SK-MEL-5 (cell line): ENCODE results near the gene TEX35. TPM values are rescaled to one million over a fixed set of nuclear protein-coding genes. Genes with fewer than 3 reads are reported as not detected.
A peak's percentile ranks its signal among the peaks of the same experiment; 100 is the strongest.

Source experiments
- DNase-seq: peaks from one replicate; pipeline ENCODE4 v3.0.0-alpha.2; 2016; ENCODE audit warnings: low read depth, low spot score
- in situ Hi-C: cut with HindIII; loops from 2 replicates; pipeline ENCODE4 v1.10.0; 2016; ENCODE audit warnings: low sequenced_read_pairs, high pct_unique_total_duplicates, low pct_unique_long_range_greater_than_20kb
- total RNA-seq: library from RNA; depleted of rRNA; stranded (reverse); fragments of >200 nt; shearing (Covaris generic); gene quantifications from 2 replicates; pipeline ENCODE4 v1.2.3, GENCODE V29; 2014

Gene TEX35
- total RNA-seq, 1 experiment from 2014 or later, result not detected

DNA sequence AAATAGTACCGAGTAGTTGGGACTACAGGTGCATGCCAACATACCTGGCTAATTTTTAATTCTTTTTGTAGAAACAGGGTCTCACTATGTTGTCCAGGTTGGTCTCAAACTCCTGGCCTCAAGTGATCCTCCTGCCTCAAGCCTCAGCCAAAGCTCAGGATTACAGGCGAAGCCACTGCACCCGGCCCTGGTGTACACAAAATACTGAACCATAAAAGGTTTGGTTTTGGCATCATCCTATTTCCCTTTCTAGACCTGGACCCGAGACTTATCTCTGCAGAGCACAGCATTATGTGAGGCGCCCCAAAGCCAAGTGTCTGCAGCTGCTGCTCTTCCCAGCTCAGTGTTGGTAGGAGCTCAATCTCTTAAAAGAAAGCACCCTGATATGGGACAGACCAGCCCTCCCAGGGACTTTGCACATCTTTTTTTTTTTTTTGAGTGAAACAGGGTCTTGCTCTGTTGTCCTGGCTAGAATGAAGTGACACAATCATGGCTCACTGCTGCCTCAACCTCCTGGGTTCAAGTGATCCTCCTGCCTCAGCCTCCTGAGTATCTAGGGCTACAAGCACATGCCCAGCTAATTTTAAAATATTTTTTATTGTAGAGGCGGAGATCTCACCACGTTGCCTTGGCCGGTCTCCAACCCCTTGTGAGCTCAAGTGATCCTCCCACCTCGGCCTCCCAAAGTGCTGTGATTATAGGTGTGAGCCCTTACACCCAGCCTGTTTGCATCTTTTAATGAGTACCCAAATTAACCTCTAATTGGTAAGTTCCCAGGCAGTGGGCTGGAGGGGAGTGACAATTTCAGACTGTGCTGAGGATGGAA is 20.4 kb downstream of the TEX35 start:
- in situ Hi-C loops, result no loop called here
- DNase-seq, result no peak

DNA sequence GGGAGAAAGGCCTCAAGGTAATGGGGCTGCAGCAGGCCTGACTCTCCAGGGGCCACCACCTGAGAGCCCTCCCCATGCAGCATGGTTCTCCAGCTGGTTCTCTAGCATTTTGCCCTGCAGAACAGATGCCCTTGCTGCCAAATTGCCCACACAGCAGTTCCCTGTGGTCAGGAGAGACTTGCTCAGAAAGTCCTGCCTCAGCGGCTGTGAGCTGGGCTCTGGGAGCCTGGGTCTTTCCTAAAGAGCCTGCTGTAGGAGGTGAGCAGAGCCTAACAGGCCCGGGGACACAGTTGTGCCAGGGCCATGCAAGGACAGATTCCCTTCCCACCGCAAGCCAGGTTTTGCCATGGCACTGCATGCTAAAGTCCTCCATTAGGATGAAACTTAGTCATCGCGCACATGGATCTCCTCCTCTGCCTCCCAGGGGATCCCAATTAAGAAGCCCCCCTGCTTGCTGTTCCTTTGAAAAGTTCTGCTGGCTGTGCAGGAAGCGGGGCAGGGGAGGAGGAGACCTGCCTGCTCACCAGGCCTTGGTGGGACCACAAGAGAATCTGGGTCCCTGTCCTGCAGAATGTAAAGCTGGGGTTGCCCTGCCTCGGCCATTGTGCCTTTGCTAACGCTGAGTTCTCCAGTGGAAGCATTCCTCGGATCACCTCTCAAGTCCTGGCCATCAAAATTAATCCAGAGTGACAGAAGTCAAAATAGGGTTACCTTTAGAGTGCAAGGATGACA is 21.4 kb downstream of the TEX35 start:
- in situ Hi-C loops, result no loop called here
- no peak for DNase-seq

DNA sequence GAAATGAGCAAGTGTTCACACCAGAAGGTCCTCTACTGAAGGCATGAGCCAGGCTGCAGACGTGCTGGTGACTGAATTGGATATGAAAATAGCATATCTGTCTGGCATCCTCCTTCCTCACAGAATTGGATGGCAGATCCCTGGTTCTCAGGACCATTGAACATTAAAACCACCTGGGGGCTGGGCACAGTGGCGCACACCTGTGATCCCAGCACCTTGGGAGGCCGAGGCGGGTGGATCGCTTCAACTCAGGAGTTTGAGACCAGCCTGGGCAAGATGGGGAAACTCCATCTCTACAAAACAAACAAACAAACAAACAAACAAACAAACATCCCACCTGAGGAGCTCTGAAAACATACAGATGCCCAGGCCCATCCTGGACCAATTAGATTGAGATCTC is 23.4 kb downstream of the TEX35 start:
- DNase-seq, result no peak
- in situ Hi-C loops, result no loop called here

DNA sequence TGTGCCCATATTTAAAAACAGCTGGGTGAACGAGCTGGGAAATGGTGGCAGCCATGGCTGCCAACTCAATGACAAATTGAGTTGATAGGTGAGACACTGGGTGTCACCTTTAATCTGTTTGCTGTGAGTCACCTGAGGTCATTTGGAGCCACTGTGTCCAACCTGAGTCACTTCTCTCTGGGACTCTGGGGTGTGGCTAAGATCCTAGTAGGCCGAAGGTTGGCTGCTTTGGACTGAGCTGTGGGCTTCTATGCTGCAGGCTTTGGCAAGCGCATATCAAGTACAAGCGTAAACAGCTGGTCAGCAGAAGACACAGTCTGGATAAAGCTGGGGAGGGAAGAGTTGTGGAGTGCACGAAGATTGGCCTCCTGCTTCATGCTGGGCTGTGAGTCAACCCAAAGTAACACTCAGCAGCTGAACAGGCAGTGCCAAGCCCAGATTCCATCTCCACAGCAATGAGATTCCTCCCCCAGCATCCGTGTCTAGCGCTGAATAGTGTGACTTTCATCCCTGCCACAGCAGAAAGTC is 24.0 kb downstream of the TEX35 start:
- in situ Hi-C loops, result no loop called here
- DNase-seq, result no peak

DNA sequence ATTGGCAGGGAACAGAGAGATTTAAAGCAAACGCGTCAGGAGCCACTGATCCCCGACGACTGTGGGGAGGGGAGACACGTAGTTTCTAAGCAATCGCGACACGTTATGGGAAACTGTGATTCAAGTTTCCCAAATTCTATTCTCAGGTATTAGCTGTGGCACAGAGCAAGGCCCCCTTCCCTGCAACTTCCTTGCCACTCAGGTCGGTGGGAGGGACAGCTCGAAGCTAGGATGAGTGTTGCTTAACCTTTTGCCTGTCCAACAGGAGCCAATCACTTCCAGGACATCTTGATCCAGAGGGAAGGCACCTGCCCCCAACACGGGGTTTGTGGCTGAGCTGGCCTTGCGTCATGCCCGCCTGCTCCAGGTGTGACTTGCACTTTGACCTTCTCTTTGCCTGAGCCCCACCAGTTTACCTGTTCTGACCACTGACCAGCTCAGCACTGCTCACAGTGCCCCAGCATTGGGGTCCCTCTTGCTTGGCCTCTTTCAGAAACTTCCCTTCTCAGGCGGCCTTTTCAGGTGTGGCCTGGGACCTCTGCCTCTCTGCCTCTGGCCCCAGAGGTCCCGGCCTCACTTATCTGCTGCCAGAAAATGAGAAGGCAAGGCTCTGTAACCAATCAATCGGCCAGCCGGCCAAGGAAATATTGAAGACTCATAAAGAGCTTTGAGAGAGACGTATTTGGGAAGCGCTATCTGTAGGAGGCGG is 24.6 kb downstream of the TEX35 start:
- in situ Hi-C loops, result no loop called here

DNA sequence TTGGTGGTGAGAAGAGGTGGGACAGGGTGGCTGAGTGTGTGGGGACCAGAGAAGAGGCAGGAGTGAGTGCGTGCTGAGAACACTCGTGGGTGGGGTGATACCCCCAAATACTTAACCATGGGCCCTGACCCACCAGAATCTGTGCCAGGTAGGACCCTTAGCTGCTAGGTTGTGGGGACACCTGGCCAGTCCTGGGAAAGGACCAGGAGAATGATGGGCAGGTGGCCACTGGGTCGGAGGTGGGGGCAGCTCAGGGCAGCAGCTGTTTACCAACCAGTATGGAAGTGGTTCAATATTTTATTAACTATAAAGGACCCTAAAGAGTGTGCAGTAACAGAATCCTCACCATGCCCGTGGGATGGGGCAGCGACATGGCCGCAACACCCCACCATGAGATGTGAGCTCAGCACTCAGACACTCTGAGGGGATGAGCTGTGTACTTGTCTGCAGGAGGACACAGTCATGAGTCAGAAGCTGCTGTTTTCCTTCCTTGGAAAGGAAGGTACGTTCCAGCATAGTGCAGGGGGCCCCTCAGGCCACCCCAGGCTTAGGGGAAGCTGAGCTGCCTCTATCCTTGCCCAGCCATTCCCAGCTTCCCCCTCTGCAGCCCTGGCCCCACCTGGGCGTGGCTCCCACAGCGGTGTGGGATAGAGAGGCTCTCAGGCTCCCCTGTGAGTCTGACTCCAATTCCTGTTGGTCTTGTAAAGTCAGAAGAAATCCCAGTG is 25.4 kb downstream of the TEX35 start:
- no peak for DNase-seq
- in situ Hi-C loops, result no loop called here

More for the DNA sequence above, 24.6 kb downstream of the TEX35 start:
- DNase-seq, result no peak

DNA sequence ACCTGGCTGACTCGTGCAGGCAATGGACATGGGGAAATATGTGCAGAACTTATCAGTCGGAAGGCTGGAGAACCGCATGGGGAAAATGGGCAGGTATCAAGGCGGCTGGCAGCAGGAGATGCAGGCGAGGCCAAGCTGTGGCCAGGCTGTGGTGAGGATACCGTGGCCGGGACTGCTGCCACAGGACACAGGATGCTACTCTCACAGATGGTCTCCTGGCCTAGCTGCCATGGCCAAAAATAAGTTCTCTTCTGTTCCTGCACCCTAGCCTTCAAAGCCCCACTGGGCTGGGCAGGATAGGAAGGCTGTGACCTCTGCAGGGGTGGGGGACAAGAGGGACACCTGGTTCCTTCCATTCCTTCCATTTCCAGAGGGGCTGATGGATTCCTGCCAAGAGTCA is 26.4 kb downstream of the TEX35 start:
- DNase-seq, result no peak
- in situ Hi-C loops, result no loop called here

DNA sequence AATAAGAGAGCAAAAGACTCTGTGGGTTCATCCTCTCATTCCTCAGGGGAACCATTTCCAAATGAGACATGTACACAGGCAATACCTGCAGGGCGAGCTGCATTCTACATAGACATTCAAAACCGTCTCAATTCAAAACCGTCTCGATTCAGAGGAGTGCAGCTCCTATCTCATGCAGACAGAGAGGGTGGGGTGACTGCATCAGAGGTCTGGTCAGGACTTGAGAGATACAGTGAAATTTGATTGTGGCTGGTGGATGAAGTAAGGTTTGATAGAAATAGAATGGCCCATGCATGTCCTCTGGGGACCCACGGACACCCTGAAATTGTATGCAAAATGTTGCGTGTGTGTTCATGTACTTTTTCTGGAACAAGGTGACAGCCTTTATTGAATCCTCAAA is 27.3 kb downstream of the TEX35 start:
- in situ Hi-C loops, result no loop called here
- DNase-seq, result no peak

DNA sequence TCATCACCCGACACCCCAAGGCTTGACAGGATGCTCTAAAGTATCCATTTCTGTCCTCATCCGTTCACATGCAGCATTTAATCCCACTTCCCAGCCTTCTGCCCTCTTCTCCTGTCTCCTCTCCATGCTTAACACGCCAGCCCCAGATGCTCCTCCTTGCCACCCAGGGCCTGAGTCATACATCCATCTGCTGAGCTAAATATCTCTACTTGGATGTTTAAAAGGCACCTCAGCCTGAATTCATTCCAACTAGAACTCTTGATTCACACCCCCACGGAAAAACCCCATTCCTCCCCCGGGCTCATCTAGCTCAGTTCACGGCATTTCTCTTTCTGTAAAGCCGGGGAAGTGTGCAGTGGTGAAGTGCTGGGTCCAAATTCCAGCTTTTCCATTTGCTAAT is 27.7 kb downstream of the TEX35 start:
- in situ Hi-C loops, result no loop called here
- DNase-seq, result no peak

DNA sequence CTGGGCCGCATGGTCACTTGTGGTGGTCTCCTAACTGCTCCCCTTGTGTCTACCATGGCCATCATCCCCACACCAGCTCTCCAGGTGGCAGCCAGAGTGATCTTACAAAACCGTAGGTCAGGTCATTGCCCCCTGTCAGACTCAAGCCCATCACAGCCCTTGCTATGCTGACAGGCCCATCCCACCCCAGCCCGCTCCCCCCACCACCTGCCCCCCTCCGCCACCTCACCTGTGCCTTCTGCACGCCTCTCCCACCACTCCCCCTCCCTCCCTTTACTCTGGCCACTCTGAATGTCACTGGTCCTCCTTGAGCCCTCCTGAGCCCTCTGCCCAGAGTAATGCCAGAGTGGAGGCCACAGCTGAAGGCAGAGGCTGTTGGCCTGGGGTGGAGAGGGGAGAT is 28.5 kb downstream of the TEX35 start:
- in situ Hi-C loops, result no loop called here
- no peak for DNase-seq

DNA sequence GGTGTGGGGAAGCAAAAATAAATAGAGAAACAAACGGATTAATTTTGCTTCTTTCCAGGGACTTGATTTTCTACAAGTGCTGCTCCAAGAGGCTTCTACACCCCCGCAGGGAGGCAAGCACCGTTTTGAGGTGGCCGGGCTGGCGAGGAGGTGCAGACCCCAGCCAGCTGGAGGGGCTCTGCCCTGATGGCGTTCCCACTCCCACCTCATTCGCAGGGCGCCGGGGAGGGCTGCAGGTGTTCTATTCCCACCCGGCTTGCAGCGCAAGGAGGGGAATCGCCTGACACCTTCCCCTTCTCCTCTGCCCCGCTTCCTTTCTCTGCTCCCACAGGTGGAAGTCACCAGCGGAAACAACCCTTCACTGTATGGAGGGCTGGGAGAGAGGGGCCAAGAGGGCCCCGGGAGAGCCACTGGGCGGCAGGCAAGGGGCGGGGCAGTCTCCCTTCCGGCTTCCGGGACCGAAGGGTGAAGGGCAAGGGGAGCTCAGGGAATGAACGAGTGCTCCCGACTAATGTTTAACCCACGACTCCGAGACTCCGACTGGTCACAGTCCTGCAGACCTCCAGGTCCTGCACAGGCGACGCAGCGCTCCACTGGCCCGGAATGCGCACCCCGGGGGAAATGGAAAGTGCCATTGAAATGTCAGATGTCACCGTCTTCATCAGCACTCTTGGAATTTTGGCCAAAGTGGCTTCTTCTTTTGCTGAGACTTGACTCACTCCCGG is 29.1 kb downstream of the TEX35 start:
- in situ Hi-C loops, result no loop called here
- DNase-seq, result peak; percentile 50

DNA sequence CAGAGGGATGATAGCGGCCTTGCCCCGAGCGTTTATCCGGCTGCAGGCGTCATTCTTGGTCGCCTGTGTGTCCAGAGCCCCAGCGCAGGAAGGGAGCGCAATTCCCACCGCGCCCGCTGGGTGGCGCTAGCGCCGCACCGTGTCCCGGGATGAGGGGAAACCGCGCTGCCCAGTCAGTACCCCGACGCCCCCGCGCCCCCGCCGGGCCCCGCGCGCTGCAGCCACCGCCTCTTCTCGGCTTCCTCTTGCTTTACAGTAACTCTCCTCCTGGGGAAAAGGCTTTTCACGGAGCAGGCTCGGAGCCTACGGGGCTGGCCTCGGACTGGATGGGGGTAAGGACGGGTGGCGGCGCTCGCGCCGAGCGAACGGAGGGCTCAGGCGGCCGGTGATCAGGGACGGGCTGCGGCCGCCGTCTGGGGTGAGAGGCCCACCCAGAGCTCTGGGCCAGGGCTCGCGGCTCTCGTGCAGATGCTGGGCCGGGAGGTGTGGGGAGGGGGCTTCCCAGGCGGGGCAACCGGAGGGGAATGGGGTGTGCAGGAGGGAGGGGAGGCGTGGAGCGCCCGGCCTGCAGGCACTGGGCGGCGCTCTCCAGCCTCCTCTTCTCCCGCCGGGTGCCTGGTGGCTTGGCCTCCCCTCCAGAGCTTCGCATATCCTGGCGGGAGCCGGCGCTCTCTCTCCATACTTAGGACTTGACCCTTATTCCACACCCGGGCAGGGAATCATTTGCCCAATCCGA is 29.8 kb downstream of the TEX35 start:
- peak; percentile 75 for DNase-seq
- in situ Hi-C loops, result no loop called here

DNA sequence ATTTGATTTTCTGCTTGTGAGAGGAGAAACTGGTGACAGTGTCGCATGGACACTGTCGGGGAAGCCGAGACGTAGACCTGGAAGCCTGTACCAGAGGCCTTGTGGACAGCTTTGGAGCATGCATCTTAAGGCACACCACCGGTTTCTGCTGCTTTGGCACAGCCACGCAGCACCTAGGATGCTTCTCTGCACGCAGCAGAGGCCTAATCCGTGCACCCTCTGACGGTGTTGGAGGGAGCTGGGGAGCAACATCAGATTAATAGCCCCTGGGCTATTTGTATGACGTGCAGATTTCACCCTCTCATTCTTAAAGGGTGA is 30.3 kb downstream of the TEX35 start:
- DNase-seq, result no peak
- in situ Hi-C loops, result no loop called here

DNA sequence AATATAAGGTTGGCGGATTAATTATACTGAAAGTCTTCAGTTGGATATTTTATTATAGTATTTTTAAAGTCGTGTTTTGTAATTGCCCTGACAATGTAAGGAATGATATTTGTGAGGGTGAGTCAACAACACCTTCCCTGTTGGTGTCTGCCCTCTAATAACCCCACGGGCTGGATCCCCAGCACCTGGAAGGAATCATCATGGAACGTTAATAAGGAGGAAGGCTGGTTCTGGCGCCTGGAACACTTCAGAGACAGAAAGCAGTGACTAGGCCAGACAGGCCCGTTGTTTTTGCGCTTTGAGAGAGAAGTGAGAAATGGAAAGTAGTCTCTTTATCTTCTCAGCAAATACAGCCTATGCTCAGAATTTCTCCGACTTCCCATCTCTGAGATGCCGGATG is 31.6 kb downstream of the TEX35 start:
- no peak for DNase-seq
- in situ Hi-C loops, result no loop called here

DNA sequence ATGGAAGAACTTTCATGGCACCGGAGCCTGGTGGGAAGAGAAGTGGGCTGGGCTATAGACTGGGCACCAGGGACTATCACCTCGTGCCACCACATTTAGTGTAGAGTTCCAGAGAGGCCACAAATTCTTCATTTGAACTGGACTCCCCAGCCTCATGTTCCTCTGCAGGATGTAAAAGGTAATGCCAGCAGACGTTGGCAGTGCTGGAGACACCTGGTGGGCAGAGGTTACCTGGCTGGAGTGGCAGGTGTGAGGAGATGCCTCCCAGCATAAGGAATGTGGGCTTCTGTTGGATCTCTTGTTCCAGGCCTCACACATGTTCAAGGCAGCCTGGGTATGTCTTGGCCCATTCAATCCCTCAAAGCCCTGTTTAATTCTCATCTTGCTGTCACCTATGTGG is 35.2 kb downstream of the TEX35 start:
- in situ Hi-C loops, result no loop called here
- DNase-seq, result no peak

DNA sequence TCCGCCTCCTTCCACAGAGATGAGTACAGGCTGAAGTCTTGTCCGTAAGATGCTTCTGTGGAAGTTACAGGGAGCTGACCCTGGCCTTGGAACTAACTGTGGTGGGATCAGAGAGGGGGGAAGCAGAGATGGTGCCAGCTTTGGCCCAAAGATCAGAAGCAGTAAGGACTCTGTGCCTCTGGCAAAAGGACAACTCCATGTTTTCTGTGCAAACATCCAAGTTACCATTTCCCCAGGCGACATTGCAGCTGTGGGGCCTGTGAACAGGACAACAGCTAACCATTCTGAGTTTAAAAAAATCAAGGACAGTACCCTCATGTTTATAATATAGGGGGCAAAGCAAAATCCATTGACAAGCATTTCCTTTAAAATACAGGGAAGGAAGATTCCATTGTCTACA is 38.4 kb downstream of the TEX35 start:
- in situ Hi-C loops, result no loop called here
- DNase-seq, result no peak

DNA sequence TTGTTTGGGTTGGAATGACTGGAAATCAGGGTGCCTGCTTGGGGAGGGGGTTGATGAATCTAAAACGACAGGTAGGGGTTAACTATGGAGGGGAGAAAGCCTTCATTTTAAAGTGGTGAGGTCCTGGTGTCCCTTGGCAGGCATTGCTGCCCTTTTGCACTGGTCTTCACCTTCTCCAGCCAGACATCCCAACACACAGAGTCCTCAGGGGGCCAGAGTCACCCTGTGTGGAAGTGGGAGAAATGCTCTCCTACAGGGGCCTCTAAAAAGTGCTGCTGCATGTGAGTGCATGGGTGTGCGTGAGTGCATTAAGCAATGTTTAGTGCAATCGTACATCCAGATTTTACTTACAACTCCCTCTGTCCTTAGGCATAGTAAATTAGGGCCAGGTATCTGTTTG is 39.0 kb downstream of the TEX35 start:
- in situ Hi-C loops, result no loop called here
- DNase-seq, result no peak
